ENCODE data around the gene SFT2D1.

The SFT2D1 gene

DNA sequence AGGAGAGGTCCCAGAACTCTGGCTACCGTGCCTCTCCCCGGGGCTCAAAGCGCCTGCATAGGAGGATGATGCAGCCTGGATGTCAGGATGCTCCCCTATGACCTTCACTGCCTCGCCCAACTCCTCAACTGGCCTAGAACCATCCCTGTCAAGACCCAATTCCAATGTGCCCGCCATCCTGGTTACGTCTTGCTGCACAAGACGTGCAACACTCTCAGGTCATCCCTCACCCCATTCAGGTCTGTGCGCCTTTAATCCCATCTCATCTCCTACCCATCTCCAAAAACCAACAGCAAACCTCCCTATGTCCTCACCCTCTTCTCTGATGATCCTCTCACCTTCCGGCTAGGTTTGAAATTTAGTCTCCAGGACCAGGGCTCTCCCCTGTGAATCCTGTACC, 3.5 kb downstream of the SFT2D1 start:
- DNase-seq (ENCODE audit: low read depth): no peak
- H3K4me3 ChIP-seq (ENCODE audit: control insufficient read depth, low read depth, low read length): no peak overlapping the region
- TF ChIP-seq, protein P1, sequence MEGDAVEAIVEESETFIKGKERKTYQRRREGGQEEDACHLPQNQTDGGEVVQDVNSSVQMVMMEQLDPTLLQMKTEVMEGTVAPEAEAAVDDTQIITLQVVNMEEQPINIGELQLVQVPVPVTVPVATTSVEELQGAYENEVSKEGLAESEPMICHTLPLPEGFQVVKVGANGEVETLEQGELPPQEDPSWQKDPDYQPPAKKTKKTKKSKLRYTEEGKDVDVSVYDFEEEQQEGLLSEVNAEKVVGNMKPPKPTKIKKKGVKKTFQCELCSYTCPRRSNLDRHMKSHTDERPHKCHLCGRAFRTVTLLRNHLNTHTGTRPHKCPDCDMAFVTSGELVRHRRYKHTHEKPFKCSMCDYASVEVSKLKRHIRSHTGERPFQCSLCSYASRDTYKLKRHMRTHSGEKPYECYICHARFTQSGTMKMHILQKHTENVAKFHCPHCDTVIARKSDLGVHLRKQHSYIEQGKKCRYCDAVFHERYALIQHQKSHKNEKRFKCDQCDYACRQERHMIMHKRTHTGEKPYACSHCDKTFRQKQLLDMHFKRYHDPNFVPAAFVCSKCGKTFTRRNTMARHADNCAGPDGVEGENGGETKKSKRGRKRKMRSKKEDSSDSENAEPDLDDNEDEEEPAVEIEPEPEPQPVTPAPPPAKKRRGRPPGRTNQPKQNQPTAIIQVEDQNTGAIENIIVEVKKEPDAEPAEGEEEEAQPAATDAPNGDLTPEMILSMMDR (IDR thresholded peaks at IDR 0.05; ENCODE audit: control insufficient read depth, insufficient read depth, low read depth, low read length, missing control alignments): no peak

DNA sequence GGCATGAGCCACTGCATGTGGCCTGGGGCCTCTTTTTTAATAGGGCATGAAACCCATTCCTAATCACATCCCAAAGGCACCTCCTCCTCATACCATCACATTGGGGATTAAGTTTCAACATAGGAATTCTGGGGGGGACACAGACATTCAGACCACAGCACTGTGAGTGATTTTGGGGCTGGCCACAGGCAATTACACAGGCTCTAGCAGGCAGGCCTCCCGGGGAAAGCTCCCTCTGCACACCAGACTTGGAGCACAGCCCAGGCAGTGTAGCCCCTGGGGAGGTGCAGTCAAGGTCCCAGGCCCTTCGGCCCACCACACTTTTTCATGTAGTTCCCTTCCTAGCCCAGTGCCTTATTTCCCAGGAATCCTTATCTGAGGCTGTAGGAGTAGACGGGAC, 5.5 kb downstream of the SFT2D1 start:
- TF ChIP-seq, protein P1 (IDR thresholded peaks at IDR 0.05; ENCODE audit: control insufficient read depth, insufficient read depth, low read depth, low read length, missing control alignments): no peak
- DNase-seq (ENCODE audit: low read depth): no peak
- H3K4me3 ChIP-seq (ENCODE audit: control insufficient read depth, low read depth, low read length): no peak overlapping the region

DNA sequence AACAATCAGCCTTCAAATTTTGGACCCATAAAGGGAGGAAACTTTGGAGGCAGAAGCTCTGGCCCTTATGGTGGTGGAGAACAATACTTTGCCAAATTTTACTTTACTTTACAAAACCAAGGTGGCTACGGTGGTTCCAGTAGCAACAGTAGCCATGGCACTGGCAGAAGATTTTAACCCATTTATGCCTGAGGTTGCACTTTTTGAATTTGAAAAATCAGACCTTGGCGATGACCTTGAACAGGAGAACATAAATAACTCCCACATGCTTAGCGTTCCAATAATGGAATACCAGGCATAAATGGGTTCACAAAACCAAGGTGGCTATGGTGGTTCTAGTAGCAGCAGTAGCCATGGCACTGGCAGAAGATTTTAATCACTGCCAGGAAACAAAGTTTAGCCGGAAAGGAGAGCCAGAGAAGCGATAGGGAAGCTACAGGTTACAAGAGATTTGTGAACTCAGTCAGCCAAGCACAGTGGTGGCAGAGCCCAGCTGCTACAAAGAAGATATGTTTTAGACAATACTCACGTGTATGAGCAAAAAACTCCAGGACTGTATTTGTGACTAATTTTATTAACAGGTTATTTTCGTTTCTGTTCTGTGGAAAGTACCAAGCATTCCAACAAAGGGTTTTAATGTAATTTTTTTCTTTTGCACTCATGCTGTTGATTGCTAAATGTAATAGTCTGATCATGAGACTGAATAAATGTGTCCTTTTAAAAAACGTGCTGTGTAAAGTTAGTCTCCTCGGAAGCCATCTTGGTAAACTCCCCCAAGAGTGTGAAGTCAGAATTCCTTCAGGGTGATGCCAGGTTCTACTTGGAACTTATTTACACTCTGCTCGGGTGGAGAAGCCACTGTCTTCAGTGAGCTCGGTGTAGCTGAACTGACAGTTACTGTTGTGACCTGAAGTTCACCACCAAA, 6.7 kb downstream of the SFT2D1 start:
- TF ChIP-seq, protein P1 (IDR thresholded peaks at IDR 0.05; ENCODE audit: control insufficient read depth, insufficient read depth, low read depth, low read length, missing control alignments): no peak
- no peak for DNase-seq (ENCODE audit: low read depth)
- no peak overlapping the region for H3K4me3 ChIP-seq (ENCODE audit: control insufficient read depth, low read depth, low read length)

DNA sequence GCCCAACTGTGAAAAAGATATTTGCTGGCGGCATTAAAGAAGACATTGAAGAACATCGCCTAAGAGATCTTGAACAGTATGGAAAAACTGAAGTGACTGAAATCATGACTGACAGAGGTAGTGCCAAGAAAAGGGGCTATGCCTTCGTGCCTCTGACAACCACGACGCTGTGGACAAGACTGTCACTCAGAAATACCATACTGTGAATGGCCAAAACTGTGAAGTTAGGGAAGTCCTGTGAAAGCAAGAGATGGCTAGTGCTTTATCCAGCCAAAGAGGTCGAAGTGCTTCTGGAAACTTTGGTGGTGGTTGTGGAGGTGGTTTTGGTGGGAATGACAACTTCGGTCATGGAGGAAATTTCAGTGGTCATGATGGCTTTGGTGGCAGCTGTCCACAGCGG, 7.5 kb downstream of the SFT2D1 start:
- no peak overlapping the region for H3K4me3 ChIP-seq (ENCODE audit: control insufficient read depth, low read depth, low read length)
- no peak for DNase-seq (ENCODE audit: low read depth)

DNA sequence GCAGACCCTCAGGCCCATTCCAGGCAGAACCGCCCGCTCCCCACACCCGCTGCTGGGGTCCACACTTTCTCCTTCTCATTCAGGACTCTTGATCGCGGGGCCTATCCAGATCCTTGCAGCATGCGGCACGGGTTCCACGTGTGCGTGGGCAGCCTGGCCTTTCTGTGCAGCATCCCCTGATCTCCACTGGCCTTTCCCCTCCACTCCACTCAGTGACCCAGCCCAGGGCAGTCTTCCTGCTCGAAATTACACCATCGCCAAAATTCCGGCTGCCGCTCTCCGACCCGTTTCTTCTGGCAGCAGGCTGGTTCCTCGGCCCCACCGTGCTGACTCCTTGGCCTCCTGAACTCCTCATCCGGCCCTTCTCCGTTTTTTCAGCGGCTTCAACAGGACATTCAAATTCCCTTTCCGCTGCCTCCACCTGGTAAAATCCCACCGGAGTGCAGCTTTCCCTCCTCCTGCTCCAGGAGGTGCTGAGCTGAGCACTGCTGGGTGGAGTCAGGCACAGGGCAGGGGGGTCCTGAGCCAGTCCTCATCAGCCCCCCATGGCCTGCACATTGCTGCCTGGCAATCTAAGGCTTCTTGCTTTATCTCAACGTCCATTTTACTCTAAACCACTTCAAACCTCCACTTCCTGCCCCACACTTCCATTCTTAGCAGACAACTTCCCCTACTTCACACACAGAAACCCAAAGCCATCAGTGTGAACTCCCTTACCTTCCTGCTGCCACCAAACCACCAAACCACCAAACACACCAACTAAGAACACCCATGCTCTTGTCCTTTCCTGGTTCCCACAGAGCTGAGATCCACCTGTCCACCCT, 9.0 kb downstream of the SFT2D1 start:
- no peak for DNase-seq (ENCODE audit: low read depth)
- H3K4me3 ChIP-seq (ENCODE audit: control insufficient read depth, low read depth, low read length): no peak overlapping the region
- TF ChIP-seq, protein P1 (IDR thresholded peaks at IDR 0.05; ENCODE audit: control insufficient read depth, insufficient read depth, low read depth, low read length, missing control alignments): no peak

More for the DNA sequence above, 7.5 kb downstream of the SFT2D1 start:
- TF ChIP-seq, protein P1 (IDR thresholded peaks at IDR 0.05; ENCODE audit: control insufficient read depth, insufficient read depth, low read depth, low read length, missing control alignments): no peak

DNA sequence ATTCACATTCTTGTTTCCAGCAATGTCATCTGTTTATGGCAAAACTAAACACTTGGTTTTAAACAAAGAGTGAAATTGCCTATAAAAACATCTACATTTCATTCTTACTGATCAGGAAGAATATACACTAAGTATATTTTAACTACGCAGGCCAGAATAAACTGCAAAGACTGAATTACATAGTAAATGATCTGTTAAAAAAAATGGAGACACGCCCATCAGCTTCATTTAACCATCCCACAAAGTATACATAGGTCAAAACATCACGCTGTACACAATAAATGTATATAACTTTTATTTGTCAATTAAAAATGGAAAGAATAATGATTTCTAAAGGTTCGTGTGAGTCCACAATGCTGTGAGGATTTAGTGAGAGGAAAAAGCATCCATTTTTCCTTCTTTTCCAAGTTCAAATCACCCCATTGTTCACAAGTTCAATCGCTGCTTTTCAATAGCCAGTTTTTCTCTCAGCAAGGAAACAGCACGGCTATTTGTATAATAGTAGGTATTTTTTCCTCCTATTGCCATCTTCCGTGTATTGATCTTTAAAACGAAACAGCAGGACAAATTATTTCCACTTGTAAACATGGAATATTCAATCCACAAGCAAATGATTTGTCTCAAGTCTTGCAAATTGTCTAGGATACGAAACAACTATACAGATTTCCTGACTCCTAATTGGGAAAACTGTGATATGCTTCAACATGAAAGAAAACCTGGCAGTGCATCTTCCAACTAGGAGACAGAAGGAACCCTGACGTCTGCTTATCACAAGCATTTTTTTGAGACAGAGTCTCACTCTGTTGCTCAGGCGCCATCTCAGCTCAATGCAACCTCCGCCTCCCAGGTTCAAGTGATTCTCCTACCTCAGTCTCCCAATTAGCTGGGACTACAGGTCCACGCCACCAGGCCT, 10.6 kb downstream of the SFT2D1 start:
- no peak overlapping the region for H3K4me3 ChIP-seq (ENCODE audit: control insufficient read depth, low read depth, low read length)
- TF ChIP-seq, protein P1 (IDR thresholded peaks at IDR 0.05; ENCODE audit: control insufficient read depth, insufficient read depth, low read depth, low read length, missing control alignments): no peak
- no peak for DNase-seq (ENCODE audit: low read depth)

Measured in AG09309 (cell line).